Lower leg skin (tissue), 4 donors: ENCODE data around the gene MAGEA11. TPM values are rescaled to one million over a fixed set of nuclear protein-coding genes. Genes with fewer than 3 reads are reported as not detected.
"Not testable (repeated sequence)": the region's sequence is repeated elsewhere in the genome, so short reads cannot be mapped to it uniquely, and the experiment has no call there.

Experiments
- DNase-seq, 2 donors: peaks; one replicate each; pipeline ENCODE4 v3.0.0-alpha.2; 2019; ENCODE audit warnings: low spot score in 2 of 2
- H3K4me3 ChIP-seq: fragments of 200-600 bp; sonication (generic); 2 replicates; pipeline ENCODE4 v1.5.1; 2017; ENCODE audit warnings: mild to moderate bottlenecking, low read depth; ENCODE audit not compliant: poor library complexity, severe bottlenecking
- CTCF ChIP-seq, 3 donors: fragments of 450-650 bp; IDR thresholded peaks; one replicate each; pipeline ENCODE4 v1.5.1; 2016; ENCODE audit warnings: antibody characterized with exemption in 3 of 3, mild to moderate bottlenecking in 3 of 3, moderate library complexity in 2 of 3
- POLR2A ChIP-seq, 2 donors: fragments of 450-650 bp; IDR thresholded peaks; one replicate each; pipeline ENCODE4 v1.6.1; 2016 to 2017; ENCODE audit warnings: antibody characterized with exemption in 2 of 2, mild to moderate bottlenecking in 1 of 2, moderate library complexity in 1 of 2
- WGBS, 2 donors: methylation state at CpG; one replicate each; pipeline ENCODE4 v1.1.5; 2018; 5-methylcytosine and 5-hydroxymethylcytosine counted together
- intact Hi-C: fragments of 100-400 bp; cut with DNase I; formaldehyde crosslinking; loops from one replicate; pipeline ENCODE4 v1.15.0; 2023; ENCODE audit warnings: low total_unique reads
- total RNA-seq, 4 donors: library from RNA; depleted of rRNA; stranded (reverse); fragments of >200 nt; gene quantifications; one replicate each; pipeline ENCODE4 v1.1.0, GENCODE V29; 2016

The MAGEA11 gene
- total RNA-seq, 4 donors from 2014 or later, result 0.13 TPM; not detected in 3

DNA sequence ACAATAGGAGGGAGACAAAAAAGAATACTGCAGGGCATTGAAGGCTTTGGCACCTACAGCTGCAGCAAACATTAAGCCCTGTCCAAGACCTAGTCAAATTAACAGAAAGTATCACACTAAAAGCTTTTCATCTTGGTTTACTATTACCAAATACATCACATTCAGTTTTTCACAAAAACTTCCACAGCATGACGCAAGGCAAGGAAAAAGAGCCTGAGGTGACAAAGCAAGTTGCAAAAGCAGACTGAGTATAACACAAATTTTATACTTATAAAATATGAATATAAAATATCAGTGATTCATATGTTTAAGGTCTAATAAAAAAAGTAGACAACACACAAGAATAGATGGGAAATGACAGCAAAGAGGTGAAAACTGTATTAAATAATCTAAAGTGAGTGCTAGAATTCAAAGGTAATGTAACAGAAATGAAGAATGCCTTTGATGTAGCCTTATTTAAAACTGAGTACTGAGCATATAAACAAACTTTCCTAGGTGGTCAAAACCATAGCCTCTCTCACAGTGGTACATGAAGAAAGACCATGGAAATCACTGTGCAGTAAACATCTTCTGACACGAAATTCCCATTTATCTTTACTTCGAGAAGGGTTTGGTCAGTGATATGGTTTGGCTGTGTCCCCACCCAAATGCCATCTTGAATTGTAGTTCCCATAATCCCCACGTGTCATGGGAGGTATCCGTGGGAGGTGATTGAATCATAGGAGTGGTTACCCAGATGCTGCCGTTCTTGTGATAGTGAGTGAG, 27.7 kb upstream of the MAGEA11 start:
- intact Hi-C loops, result no loop called here
- H3K4me3 ChIP-seq, result no peak overlapping the region
- TF ChIP-seq POLR2A (IDR thresholded peaks at IDR 0.05) (no peak), CTCF (IDR thresholded peaks at IDR 0.05) (no peak)
- WGBS, 2 donors, result 72 to 80% methylated on average over 6 of the region's 6 CpGs
- DNase-seq, result no peak

DNA sequence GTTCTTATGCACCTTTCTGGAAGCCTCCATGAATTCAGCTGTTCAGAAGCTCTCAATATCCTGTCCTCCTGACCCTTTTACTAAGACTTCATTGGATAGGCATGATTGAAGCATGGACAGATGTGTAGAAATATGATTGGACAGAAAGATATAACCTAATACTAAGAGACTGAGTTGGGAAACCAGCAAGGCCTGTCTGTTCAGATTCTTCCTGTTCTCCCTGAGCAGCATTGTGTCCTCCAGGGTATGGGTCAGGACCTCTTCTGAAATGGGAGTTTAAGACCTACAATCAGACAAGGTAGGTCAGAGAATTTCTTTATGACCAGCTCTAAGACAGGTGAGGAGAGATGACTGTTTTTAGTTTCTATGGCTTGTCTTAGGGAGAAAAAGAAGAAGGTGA, 23.9 kb upstream of the MAGEA11 start:
- intact Hi-C loops, result no loop called here
- no peak for TF ChIP-seq CTCF (IDR thresholded peaks at IDR 0.05)
- no peak for TF ChIP-seq POLR2A (IDR thresholded peaks at IDR 0.05)
- H3K4me3 ChIP-seq, result no peak overlapping the region
- DNase-seq, result no peak

- WGBS, 2 donors, result 74 to 87% methylated on average over 1 of the region's 1 CpG
- TF ChIP-seq CTCF (IDR thresholded peaks at IDR 0.05) (no peak), POLR2A (IDR thresholded peaks at IDR 0.05) (no peak)
- no peak overlapping the region for H3K4me3 ChIP-seq
- DNase-seq, result no peak
- intact Hi-C loops, result no loop called here
Measured at GRCh38 chrX:149688552-149688951, 23.3 kb upstream of the MAGEA11 start.

DNA sequence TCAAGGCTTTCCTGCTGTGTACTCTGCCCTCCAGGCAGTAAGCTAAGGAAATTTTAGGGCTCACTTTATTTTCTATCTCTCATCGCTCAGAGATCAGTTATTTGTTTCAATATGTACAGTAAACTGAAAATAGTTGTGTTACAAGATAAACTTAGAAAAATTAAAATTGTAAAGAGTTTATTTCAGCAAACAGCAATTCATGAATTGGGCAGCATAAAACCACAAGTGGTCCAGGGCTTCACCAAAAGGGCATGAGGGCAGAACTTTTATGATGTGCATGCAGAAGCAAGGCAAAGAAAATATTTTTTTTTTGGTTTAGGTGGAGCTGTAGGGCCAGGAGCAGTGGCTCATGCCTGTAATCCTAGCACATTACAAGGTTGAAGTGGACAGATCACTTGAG, 20.1 kb upstream of the MAGEA11 start:
- TF ChIP-seq CTCF (IDR thresholded peaks at IDR 0.05) (no peak), POLR2A (IDR thresholded peaks at IDR 0.05) (no peak)
- H3K4me3 ChIP-seq, result no peak overlapping the region
- intact Hi-C loops, result no loop called here
- DNase-seq, result no peak
- 77 to 84% methylated on average over 1 of the region's 1 CpG for WGBS, 2 donors

DNA sequence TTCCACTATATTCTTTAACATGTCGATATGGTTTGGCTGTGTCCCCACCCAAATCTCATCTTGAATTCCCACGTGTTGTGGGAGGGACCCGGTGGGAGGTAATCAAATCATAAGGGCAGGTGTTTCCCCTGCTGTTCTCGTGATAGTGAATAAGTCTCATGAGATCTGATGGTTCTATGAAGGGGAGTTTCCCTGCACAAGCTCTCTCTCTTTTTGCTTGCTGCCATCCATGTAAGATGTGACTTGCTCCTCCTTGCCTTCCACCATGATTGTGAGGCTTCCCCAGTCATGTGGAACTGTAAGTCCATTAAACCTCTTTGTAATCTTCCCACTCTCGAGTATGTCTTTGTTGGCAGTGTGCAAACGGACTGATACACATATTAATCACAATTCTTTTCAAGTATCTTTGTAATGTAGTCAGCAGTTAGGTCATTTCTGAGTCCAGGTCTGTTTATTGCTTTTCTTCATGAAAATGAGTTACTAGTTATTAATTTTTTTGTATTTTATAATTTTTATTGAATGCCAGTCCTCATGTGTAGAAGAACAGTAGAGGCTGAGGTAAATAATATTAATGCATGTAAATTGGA, 19.1 kb upstream of the MAGEA11 start:
- intact Hi-C loops, H3K4me3 ChIP-seq, DNase-seq: not testable (repeated sequence)
- 70 to 79% methylated on average over 6 of the region's 6 CpGs for WGBS, 2 donors

DNA sequence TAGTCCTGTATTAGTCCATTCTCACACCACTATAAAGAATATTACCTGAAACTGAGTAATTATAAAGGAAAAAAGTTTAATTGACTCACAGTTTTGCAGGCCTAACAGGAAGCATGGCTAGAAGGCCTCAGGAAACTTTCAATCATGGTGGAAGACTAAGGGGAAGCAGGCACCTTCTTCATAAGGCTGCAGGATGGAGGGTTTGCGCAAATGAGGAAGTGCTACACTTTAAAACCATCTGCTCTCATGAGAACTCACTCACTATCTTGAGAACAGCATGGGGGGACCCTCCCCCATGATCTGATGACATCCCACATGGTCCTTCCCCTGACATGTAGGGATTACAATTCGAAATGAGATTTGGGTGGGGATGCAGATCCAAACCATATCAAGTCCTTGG, 12.1 kb upstream of the MAGEA11 start:
- intact Hi-C loops, result no loop called here
- WGBS, 2 donors, result 59 to 76% methylated on average over 2 of the region's 2 CpGs
- DNase-seq, result no peak
- no peak overlapping the region for H3K4me3 ChIP-seq
- TF ChIP-seq CTCF (IDR thresholded peaks at IDR 0.05), result no peak
- no peak for TF ChIP-seq POLR2A (IDR thresholded peaks at IDR 0.05)
